Forelimb muscle (tissue), 1 donor: Measurements from ENCODE around the gene OAF. TPM values are rescaled to one million over a fixed set of nuclear protein-coding genes. Genes with fewer than 3 reads are reported as not detected.

Experiments used
- DNase-seq: peaks from one replicate; pipeline ENCODE4 v3.0.0-alpha.2; 2013; ENCODE audit warnings: low read depth
- polyA plus RNA-seq: library from polyadenylated mRNA; unstranded; fragments of 120-200 nt; gene quantifications from one replicate; pipeline ENCODE4 v1.2.1, GENCODE V29; 2013; ENCODE audit not compliant: insufficient read length

OAF gene
- polyA plus RNA-seq, 1 donor = 48.6 TPM

DNA sequence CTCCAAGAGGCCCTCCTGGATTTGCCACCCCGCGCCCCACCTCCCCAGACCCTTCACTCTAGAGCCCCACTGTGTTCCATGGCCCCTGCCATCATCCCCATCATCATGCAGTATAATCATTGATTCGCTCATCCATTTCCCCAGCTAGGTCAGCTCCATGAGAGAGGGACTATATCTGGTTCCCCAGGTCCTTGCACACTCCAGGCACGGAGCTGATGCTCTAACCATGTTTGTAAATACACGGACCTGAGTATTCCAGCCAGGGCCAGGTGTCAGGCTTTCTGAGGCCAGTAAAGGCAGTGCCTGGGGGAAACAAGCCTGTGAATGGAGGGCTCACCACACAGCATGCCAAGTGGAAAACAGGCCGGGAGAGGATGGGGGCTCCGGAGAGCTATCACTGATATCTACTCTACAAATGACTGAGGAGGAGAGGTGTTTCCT lies 27.1 kb upstream of the OAF start:
- DNase-seq = no peak

DNA sequence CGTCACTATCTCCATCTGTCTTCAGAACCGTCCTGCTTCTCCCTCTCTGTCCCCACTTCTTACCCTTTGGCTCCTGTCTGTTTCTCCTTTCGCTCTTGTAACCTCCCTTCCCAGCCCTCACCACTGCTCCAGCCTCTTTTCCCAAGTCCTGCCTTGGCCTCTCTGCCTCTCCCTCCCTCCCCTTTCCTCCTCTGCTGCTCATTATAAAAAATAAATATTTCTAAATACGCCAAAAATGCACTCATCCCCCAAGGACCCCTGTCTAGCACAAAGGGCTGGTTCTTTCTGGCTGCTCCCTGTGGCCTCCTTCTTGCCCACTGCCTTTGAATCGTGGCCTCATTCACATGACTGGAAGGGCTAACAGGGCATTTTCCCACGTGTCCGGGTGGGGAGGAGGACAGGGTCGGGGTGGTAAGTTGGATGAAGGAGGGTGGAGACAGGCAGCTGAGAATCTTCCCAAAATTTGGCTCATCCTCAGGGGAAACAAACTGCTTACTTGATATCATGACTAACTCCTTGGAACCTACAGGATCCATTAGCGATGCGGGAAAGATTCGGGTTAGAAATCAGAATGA lies 26.4 kb upstream of the OAF start:
- DNase-seq = no peak

DNA sequence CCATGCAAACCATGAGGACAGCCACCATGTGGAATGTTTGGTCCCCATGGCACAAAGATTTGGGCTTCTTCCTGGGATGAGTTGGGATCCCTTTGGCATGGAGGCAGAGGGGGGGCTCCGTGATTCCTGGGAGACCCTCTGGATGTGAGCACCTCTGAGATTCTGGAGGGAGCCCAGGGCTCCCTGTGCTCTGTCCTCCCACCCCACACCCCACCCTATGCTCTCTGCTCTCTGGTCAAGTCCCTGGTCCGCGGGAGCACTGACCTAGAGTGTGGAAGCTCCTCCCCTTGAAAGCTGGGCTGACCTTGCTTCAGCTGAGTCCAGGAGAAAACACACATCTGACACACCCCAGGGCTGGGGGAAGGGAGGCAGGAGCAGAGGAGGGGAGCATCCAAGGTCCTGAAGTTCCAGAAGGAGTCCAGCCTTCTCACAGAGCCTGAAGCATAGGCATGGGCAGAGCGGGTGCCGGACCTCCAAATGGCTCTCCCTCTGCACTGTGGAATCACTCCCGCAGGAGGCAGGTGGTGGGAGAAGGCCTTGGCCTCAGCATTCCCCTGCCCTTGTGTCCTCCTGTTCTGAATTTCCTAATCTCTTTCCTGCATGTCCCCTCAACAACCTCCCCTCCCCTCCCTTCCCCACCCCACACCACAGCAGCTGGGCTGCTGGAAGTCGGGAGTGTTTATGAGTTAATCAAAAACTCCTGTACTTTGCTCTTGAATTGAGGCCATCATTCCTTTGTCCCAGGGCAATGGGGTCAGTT lies 25.7 kb upstream of the OAF start:
- peak; percentile 88 for DNase-seq

DNA sequence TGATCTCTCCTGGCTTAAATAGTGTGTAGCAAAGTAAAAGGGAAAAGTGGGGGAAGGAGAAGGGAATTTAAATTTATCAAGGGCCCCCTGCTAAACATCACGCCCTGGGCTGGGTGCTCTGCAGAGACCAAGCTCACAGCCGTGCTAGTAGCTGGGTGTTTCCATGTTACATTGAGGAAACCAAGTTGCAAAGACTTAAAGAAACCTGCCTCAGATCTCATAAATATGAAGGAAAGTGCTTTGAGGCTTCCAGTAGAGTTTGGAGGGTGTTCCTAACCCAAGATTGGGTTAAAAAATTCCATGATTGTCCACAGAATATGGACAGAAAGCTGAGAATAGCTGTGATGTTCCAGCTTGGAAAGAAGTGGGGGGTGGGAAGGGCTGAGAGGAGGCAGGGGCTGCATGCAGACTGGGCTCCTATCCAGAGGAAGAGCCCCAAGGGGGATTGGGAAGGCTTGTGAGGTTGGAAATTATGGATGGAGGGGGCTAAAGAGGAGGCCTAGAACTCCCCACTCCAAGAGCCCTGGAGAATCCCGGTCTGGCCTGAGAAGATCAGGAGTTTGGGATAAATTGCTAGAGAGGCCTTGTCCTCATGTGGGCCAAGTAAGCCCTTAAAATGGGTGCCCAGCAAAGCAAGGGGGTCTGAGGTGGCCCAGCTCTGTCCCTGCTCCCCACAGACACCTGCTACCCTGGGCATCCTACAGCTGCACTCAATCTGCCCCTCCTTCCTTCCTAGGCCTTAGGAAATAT lies 25.0 kb upstream of the OAF start:
- peak; percentile 97 for DNase-seq

DNA sequence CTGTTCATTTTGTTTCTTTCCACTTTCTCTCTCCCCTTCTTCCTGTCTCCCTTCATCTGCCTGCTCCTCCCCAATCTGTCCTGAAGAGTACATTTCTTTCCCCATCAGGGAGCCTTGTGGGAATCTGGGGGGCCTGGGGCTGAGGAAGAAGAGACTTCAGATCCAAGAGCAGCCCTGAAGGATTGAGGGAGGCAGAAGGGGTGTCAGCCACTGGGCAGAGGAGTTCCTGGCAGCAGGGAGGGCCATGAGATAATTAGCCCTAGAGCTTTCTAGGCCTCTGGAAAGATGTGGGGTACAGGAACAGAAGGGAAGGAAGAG lies 24.4 kb upstream of the OAF start:
- DNase-seq = no peak

DNA sequence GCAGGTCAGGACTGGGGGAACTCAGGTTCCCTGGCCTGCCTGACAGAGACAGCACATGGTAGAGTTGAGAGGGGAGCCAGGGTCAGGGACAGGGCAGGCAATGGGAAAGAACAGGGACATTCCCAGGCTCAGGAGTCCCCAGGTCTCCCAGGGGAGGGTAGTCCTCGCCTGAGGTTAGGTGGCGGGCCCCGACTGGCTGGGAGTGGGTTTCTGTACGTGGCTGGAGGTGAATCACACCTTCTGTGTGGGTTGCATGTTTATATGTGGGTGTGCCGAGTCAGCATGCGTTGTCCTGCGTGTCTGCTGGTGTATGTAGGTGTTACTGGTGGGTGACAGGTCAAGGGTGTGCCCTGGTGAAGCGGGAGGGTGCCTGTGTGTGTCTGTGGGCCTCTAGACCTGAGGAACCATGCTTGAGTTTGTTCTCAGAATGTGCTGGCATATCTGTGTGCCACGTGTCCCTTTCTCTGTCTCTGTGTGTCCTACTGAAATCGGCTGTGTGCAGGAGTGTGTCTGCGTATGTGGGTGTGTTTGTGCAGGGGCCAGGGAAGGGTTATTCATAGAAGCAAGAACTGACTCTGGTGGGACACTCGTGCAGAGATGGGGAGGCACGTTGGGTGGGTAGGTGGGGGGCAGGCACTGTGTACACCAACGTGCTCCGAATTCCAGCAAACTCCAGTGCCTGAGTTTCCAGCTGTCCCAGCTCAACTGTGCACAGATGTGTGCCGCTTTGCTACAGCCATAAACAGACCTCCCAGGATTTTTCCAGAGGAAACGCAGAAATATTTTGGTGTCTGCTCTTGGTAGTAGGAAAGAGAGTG lies 23.8 kb upstream of the OAF start:
- DNase-seq = peak; percentile 82

DNA sequence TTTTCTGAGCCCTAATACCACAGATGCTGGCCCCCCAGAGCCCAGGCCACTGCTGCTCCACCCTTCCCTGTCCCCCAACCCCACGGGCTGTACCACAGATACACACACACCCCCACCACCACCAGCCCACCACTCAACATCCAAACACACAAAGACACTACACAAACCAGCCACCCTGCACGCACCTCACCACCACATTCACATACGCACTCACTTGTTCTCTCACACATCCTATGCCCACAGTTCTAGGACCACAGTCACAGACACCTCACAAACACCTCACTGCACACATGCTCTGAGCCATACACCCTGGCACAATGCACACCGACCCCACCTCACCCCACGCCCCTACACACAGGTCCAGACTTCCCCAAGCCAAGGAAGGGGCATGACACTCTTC lies 22.5 kb upstream of the OAF start:
- no peak for DNase-seq

DNA sequence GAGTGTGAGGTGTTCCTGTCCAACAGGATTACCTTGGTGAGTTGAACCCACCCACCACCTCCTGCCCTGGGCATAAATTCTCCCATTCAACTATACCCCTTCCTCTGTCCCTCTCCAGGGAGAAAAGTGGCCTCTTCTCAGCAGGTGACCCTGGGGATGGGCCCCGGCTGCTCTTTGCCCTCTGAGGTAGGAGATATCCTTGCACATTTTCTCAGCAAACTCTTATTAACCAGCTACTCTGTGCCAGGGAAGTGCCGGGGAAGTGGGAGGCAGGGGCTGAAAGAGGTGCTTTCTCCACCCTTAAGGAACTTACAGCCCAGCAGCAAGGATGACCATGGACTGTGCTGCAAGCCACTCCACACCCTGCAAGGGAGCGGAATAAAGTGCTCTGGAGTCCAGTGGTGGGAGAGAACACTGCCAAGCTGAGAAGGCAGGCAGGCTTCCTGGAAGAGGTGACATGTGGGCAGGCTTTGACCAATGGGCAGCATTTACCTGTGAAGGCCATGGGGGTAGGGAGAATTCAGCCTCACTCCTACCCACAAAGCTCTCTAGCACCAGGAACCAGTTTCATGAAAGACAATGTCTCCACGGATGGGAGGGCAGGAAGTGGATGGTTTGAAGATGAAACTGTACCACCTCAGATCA lies 21.9 kb upstream of the OAF start:
- no peak for DNase-seq

DNA sequence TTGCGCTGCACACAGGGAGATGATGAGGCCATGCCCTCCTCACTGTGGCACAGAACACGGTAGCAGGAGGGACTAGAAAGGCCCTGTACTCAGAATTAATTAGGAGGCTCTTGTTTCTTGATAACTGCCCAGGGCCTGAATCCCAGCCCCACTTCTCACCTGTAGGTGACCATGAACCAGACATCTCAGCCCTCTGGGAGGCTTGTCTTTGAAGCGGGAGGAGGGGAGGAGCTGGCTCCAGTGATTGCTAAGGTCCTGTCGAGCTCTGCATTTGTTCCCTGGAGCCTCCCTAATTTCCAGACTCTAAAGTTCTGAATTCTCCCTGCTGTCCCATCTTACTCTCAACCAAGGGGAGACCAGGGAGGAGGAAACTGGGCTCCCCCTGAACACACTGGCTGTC lies 19.8 kb upstream of the OAF start:
- no peak for DNase-seq

DNA sequence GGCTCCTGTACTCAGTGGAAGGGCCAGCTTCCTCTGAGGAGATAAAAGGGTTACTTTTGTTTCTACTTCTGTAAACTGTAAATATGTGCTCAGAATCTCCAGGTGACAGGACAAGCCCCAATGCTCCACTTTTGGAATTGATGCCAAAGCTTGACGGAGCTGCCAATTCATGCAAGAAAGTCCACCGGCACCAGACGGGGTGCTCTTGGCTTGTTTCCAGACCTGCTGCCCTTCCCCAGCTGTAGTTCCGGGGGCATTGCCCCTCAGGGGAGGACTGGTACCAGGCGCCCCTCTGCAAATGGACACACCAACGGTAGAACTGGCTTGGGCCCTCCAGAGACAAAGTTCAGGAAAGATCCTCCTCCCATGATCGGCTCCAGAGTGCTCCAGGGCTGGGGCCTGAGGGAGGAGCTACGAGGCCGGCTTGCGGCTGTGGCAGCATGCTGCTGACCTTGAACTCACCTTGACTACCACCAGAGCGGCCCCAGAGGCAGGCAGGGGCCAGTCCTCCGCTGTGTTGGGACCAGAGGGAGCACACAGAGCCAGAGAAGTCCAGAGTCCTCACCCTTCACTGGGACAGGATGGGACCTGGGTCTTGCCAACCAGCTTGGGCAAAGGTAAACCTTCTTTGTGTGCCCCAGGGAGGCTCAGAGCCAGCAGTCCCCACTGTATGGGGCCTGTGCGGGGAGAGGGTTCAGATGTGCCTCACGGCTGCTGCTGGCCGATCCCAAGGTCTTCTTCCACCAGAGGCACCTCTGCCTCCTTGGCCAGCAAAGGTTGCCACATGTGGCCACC lies 17.8 kb upstream of the OAF start:
- DNase-seq = no peak

DNA sequence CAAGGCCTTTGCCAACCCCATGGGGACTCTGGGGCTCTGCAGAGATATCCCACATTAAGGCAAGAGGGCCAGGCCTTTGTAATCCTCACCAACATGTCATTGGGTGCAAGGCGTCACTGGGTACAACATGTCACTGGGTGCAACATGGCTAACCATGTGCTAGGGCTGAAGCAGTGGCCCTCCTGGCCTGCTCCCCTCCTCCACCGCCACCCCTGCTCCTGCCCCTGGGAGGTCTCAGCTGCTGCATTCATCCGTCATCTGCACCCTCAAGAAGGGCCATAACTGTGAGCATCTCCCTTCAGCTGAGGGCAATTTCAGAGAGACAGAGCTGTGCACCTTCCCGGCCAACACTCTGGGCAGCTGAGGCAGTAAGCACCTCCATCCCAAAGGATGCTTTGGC lies 16.7 kb upstream of the OAF start:
- no peak for DNase-seq

DNA sequence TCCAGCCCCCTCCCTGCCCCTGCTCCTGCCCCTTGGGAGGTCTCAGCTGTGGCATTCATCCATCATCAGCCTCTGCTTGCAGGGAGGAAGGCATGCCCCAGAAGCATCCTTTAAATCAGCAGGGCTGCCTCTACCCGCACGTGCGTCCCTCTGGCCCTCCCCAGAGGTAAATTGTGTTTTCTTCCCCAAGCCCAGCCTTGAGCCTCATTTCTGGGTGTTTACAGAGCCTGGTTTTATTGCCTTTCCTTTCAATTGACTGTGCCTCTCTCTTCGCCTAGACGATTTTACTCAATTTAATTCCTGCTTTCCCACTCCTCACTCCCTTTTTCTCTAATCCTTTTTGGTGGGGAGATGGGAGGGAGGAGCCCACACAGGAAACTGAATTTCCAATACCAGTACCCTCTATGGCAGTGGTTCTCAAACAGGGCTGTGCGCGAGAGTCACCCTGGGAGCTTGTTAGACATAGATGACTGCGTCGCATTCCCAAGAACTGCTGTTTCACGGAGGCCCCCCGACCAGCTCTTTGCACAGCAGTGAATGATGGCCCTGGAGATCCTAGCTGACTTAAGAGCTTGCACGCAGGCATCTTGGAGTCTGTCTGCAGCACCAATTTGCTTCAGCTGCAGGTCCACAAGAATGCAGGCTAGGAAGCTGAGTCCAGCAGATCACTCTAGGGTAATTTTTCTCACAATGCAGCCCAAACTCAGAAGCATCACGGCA lies 15.1 kb upstream of the OAF start:
- no peak for DNase-seq

DNA sequence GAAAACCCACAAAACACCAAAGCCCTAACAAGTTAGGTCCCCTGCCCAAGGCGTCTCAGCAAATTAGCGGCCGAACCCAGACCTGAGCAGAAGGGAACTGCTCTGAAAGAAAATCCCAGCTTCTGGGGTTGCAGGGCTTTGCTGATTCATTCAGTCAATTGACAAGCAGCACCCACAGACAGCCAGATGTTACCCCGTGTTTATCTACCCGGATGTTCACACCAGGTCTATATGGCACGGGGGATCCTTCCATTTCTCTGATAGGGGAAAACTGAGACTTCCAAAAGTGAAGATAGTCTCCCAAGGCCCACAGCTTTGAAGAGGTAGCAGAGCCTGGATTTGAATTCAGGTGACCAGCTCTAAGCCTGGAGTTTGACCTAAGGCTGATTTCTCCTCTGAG lies 14.0 kb upstream of the OAF start:
- DNase-seq = no peak

DNA sequence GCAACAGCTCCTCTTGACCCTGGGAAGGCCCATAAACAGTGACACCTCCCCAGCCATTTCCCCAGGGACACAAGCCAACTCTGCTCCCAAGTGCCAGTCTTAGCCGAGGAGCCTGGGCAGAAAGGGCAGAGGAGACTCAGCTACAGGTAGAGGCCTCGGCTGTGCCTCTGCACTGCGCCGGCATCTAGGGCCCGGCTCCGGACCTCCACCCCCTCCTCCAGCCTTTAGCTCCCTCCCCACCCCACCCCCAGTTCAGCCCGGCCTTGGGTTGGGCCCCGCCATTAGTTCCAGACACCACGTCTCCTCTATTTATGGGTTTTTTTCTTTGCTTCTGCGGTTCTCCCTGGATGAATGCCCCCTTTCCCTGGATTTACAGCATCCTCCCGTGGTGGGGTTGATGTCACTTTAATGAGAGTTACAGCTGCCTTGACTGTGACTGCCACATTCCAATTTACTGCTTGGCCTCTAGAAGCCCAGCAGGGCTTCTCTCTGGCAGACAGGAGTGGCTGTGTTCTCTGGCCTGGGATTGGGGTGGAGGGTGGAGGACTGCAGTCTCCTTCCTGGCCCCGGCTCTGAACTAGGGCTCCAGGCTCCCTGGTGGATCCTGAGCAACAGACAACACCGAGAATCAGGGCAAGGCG lies 13.5 kb upstream of the OAF start:
- DNase-seq = no peak

DNA sequence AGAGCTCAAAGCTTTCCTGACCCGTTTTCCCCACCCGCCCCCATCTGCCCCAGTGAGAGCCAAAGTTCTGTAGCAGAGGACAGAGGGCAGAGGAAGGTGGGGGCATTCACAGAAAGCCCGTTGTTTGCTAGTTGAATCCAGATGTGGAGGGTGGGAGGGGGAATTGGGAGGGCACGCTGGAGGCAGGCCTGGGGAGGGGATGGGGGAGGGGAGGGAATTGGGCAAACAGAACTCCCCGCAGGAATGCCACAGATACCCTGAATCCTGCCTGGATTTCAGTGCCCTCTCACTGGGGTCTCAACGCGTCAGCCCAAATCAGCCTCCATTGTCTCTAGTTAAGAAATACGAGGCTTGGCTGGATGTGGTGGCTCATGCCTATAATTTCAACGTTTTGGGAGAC lies 12.9 kb upstream of the OAF start:
- DNase-seq = no peak

DNA sequence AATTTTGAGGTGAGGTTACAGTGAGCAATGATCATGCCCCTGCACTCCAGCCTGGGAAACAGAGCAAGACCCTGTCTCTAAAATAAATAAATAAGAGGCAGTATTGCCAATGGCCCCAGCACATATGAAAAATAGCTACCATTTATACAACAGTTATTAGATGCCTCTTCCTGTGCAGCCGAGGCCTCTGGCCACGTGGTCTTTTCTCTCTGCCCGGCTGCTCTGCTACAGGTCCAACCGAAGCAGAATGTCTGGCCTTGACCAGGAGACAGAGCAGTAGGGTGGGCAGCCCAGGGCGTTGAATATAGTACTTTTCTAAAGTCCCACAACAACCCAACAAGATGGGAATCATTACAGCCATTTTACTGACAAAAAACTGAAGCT lies 12.4 kb upstream of the OAF start:
- DNase-seq = no peak

DNA sequence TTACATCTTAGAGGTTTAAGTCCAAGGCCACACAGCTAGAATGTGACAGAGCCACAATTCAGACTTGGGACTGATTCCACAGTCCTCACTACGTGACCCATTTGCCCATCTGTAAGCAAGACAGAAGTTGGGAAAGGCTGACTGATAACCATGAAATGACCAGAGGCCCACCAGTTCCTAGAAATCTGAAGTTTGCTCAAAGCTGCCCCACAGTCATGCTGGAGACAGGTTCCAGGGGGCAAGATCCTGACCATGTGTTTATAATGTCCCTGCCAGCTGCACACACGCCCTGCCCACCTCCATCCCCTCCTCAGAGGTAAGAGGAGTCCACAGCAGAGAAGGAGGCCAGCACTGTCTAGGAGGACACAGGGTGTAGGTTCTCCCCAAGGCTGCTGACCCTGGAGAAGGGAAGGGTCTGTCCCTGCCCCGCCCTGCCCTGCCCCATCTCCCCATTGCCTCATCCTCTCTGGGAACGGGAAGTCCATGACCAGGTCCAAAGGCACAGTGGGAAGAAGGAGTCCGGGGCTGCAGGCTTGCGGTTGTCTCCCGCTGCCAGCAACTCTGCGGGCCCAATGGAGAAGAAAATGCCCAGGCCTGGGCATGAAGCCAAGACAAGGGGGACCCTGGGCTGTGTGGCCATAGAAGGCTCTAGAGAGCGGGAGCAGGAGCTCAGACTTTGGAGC lies 11.9 kb upstream of the OAF start:
- no peak for DNase-seq

DNA sequence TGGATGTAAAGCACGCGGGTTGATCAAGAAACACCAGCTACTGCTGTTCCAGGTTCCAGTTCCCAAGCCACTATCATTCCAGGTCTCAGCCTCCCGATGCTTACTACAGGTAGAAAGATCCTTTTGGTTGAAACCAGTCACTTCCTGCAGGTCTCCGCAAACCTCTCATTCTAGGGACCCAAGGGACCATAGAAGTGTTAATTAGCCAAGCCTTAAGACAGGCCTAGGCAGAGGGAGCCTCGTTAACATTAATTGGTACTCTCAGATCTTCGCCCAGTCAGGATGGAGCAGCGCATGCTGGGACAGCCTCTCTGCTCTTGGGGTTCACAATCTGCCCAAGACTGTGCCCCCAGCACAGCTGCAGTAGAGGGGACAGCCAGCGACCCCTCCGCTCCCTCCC lies 11.2 kb upstream of the OAF start:
- no peak for DNase-seq

DNA sequence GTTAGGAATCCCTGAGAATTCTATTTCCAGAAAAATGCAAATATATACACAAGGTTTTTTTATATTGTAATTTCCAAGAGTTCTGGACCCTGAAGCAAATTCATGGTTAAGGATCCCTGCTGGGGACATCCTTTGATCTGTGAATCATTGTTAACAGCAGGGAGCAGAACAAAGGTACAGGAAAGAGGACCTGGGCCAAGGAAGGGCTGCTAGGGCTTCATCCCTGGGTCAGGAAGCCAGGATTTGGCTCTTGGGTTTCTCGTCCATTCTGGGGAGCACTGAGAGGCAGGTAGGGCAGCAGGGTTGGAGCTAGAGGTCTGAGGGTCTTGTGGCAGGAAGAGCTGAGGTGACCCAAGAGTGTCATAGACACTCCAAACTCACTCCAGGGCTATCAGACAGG lies 10.2 kb upstream of the OAF start:
- no peak for DNase-seq
